ENCODE measurements around the gene PDGFC. TPM values are rescaled to one million over a fixed set of nuclear protein-coding genes. Genes with fewer than 3 reads are reported as not detected.

The PDGFC gene
- total and polyA plus RNA-seq, 2 of the 8 experiments (the other 6 are each of a cell fraction or from before 2014, with no cell fraction given): 0.65 to 2.7 TPM

DNA sequence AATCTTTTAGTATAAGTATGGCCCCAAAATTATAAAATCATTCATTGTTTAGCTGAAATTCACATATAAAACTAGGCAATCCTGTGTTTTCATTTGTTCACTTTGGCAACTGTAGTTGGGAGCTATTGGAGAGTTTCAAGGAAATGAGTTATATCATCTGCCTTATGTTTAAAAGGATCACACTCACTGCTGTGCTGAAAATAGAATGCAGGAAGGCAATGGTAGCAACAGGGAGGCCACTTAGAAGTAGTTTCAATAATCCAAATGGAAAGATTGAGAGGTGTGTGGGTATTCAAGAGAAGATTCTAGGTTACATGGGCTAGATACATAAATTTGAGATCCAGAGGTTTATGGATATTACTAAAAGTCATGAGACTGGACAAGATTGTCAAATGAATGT, 184.9 kb downstream of the PDGFC start:
- Histone ChIP-seq H2BK15ac (ENCODE audit: low read length) (no peak overlapping the region), H2BK20ac (ENCODE audit: low read length) (no peak overlapping the region), H3K27me3 (replicated peaks in 1 of 4; ENCODE audit: control insufficient read depth in 3 of 4, extremely low read depth in 1 of 4, insufficient read depth in 3 of 4, low read length in 3 of 4) (peaks cover 0 to 1% (median 0%) of the 10 kb centered on the region in 4 experiments; a peak in 1 of 7 replicates), H3K56ac (replicated peaks; ENCODE audit: insufficient read length, low read depth, low read length) (no peak overlapping the region), H3K4me2 (ENCODE audit: insufficient read depth in 1 of 2, low read depth in 2 of 2, low read length in 2 of 2) (no peak overlapping the region), H3K79me2 (ENCODE audit: control insufficient read depth in 1 of 2, insufficient read depth in 2 of 2, low read length in 2 of 2) (no peaks in the 10 kb centered on the region), H3K18ac (ENCODE audit: extremely low read depth, low read length) (no peak overlapping the region), H3K79me1 (ENCODE audit: low read depth, low read length) (no peaks in the 10 kb centered on the region), H2AFZ (ENCODE audit: low read length) (no peak overlapping the region), H3K4ac (replicated peaks; ENCODE audit: insufficient read length, low read depth, low read length) (no peak overlapping the region), H3K4me1 (replicated peaks in 1 of 4; ENCODE audit: control insufficient read depth in 3 of 4, insufficient read depth in 4 of 4, low read length in 3 of 4) (peaks cover 0 to 4% (median 0%) of the 10 kb centered on the region in 4 experiments; a peak in 2 of 7 replicates), H2BK12ac (ENCODE audit: low read depth, low read length) (no peak overlapping the region), H3K9ac (replicated peaks in 1 of 4; ENCODE audit: extremely low read depth in 1 of 4, low read depth in 3 of 4, low read length in 3 of 4) (no peak overlapping the region), H4K20me1 (replicated peaks in 1 of 2; ENCODE audit: control insufficient read depth in 1 of 2, insufficient read depth in 2 of 2, low read length in 2 of 2) (no peaks in the 10 kb centered on the region), H2BK5ac (ENCODE audit: low read depth, low read length) (no peak overlapping the region), H4K5ac (ENCODE audit: insufficient read length, low read depth, low read length) (no peak overlapping the region), H3K14ac (ENCODE audit: insufficient read length) (no peak overlapping the region), H4K91ac (replicated peaks; ENCODE audit: insufficient read length, low read length) (no peak overlapping the region), H3K27ac (ENCODE audit: low read depth, low read length) (no peak overlapping the region), H3K9me3 (ENCODE audit: insufficient read depth in 2 of 2, low read depth in 1 of 2, low read length in 1 of 2) (no peaks in the 10 kb centered on the region), H3K36me3 (ENCODE audit: control insufficient read depth in 2 of 4, insufficient read depth in 4 of 4, low read length in 3 of 4) (no peaks in the 10 kb centered on the region), H3K4me3 (ENCODE audit: extremely low read depth in 1 of 4, insufficient read depth in 2 of 4, low read depth in 3 of 4, low read length in 4 of 4) (no peak overlapping the region), H3K23ac (ENCODE audit: insufficient read length) (no peak overlapping the region), H2BK120ac (replicated peaks; ENCODE audit: low read depth, low read length) (no peak overlapping the region), H4K8ac (ENCODE audit: extremely low read depth, insufficient read depth, low read length) (no peak overlapping the region), H3K23me2 (ENCODE audit: low read depth, low read length) (no peaks in the 10 kb centered on the region), H2AK5ac (ENCODE audit: low read depth, low read length) (no peak overlapping the region)
- DNase-seq (ENCODE audit: low read depth in 1 of 2, low spot score in 2 of 2) (no peak), FAIRE-seq (no peak)
- TF ChIP-seq NANOG (IDR thresholded peaks at IDR 0.05; ENCODE audit: insufficient read depth, low read depth, low read length, poor library complexity, severe bottlenecking): no peak
- TF ChIP-seq YY1 (IDR thresholded peaks at IDR 0.05; ENCODE audit: low read depth, low read length): no peak
- no peak for TF ChIP-seq ATF3 (IDR thresholded peaks at IDR 0.05; ENCODE audit: insufficient read depth, low read depth, low read length)
- TF ChIP-seq, protein P1, sequence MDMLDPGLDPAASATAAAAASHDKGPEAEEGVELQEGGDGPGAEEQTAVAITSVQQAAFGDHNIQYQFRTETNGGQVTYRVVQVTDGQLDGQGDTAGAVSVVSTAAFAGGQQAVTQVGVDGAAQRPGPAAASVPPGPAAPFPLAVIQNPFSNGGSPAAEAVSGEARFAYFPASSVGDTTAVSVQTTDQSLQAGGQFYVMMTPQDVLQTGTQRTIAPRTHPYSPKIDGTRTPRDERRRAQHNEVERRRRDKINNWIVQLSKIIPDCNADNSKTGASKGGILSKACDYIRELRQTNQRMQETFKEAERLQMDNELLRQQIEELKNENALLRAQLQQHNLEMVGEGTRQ (IDR thresholded peaks at IDR 0.05; ENCODE audit: low read length): no peak
- TF ChIP-seq TBP (IDR thresholded peaks at IDR 0.05; ENCODE audit: low read depth, low read length): no peak
- no peak for TF ChIP-seq SAP30 (IDR thresholded peaks at IDR 0.05; ENCODE audit: insufficient read depth, insufficient replicate concordance, low read length)
- no peak for TF ChIP-seq PHF8 (conservative IDR thresholded peaks at IDR 0.05; ENCODE audit: low read depth, low read length)
- TF ChIP-seq NRF1 (IDR thresholded peaks at IDR 0.05; ENCODE audit: low read depth, low read length): no peak
- CTCF ChIA-PET (ENCODE audit: partially characterized antibody): no interaction called here
- POLR2A ChIA-PET (ENCODE audit: partially characterized antibody): no interaction called here
